AG09309 (cell line): ENCODE results near the gene SMIM8.

Experiments
- DNase-seq: peaks from one replicate; pipeline ENCODE4 v3.0.0-alpha.2; 2010; ENCODE audit warnings: low read depth
- H3K4me3 ChIP-seq: 2 replicates; pipeline ENCODE4 v1.5.1; 2011; ENCODE audit warnings: mild to moderate bottlenecking, low read depth, low read length, moderate library complexity; ENCODE audit not compliant: control insufficient read depth
- CTCF ChIP-seq: IDR thresholded peaks from 2 replicates; pipeline ENCODE4 v1.5.1; 2011; ENCODE audit warnings: mild to moderate bottlenecking, low read depth, low read length, inconsistent platforms; ENCODE audit not compliant: insufficient read depth, control insufficient read depth; ENCODE audit errors: missing control alignments

Gene SMIM8

GRCh38 chr6:87333591-87334181 is 11.3 kb downstream of the SMIM8 start:
- DNase-seq: no peak
- no peak for TF ChIP-seq CTCF
- no peak overlapping the region for H3K4me3 ChIP-seq

GRCh38 chr6:87334683-87335082 is 12.3 kb downstream of the SMIM8 start:
- no peak for DNase-seq
- H3K4me3 ChIP-seq: no peak overlapping the region
- no peak for TF ChIP-seq CTCF

GRCh38 chr6:87336367-87336766 is 14.0 kb downstream of the SMIM8 start:
- H3K4me3 ChIP-seq: no peak overlapping the region
- DNase-seq: no peak
- no peak for TF ChIP-seq CTCF

- TF ChIP-seq CTCF: no peak
- no peak overlapping the region for H3K4me3 ChIP-seq
- no peak for DNase-seq
Observed at GRCh38 chr6:87340230-87340629, 17.8 kb downstream of the SMIM8 start.

GRCh38 chr6:87341158-87341557 is 18.8 kb downstream of the SMIM8 start:
- no peak for DNase-seq

GRCh38 chr6:87341899-87342298 is 19.5 kb downstream of the SMIM8 start:
- TF ChIP-seq CTCF: no peak
- no peak overlapping the region for H3K4me3 ChIP-seq
- DNase-seq: no peak

More at GRCh38 chr6:87341158-87341557, 18.8 kb downstream of the SMIM8 start:
- H3K4me3 ChIP-seq: no peak overlapping the region
- TF ChIP-seq CTCF: no peak

- H3K4me3 ChIP-seq: no peak overlapping the region
- no peak for TF ChIP-seq CTCF
- DNase-seq: no peak
Observed at GRCh38 chr6:87342829-87343228, 20.4 kb downstream of the SMIM8 start.
